Brain pericyte (primary cell): Measurements from ENCODE around the gene NRXN3.

Experiments
- DNase-seq: peaks from one replicate; pipeline ENCODE4 v3.0.0-alpha.2; 2012; ENCODE audit warnings: low read depth, low spot score

Gene NRXN3

GRCh38 chr14:79605849-79606248 lies 1435.7 kb downstream of the NRXN3 start:
- no peak for DNase-seq

GRCh38 chr14:79608446-79608845 lies 1438.3 kb downstream of the NRXN3 start:
- DNase-seq = no peak

- DNase-seq = no peak
These were observed 1443.5 kb downstream of the NRXN3 start for GRCh38 chr14:79613625-79614024.

GRCh38 chr14:79614448-79614847 lies 1444.3 kb downstream of the NRXN3 start:
- DNase-seq = no peak

- no peak for DNase-seq
These were observed 1456.9 kb downstream of the NRXN3 start for GRCh38 chr14:79627058-79627457.

- DNase-seq = no peak
These were observed 1459.5 kb downstream of the NRXN3 start for GRCh38 chr14:79629411-79630287.

GRCh38 chr14:79630288-79630960 lies 1460.3 kb downstream of the NRXN3 start:
- no peak for DNase-seq

GRCh38 chr14:79631276-79631675 lies 1461.1 kb downstream of the NRXN3 start:
- DNase-seq = no peak

GRCh38 chr14:79638672-79639266 lies 1468.6 kb downstream of the NRXN3 start:
- no peak for DNase-seq

GRCh38 chr14:79639613-79640012 lies 1469.4 kb downstream of the NRXN3 start:
- DNase-seq = no peak

- no peak for DNase-seq
These were observed 1471.2 kb downstream of the NRXN3 start for GRCh38 chr14:79641371-79641770.

GRCh38 chr14:79643132-79643531 lies 1473.0 kb downstream of the NRXN3 start:
- DNase-seq = no peak

GRCh38 chr14:79645753-79646362 lies 1475.7 kb downstream of the NRXN3 start:
- DNase-seq = no peak

GRCh38 chr14:79649856-79650255 lies 1479.7 kb downstream of the NRXN3 start:
- DNase-seq = no peak

- no peak for DNase-seq
These were observed 1482.5 kb downstream of the NRXN3 start for GRCh38 chr14:79652513-79653307.

GRCh38 chr14:79656056-79656455 lies 1485.9 kb downstream of the NRXN3 start:
- no peak for DNase-seq

- DNase-seq = no peak
These were observed 1486.3 kb downstream of the NRXN3 start for GRCh38 chr14:79656496-79656895.

GRCh38 chr14:79658221-79658620 lies 1488.0 kb downstream of the NRXN3 start:
- no peak for DNase-seq

- DNase-seq = no peak
These were observed 1488.6 kb downstream of the NRXN3 start for GRCh38 chr14:79658769-79659168.

- no peak for DNase-seq
These were observed 1490.1 kb downstream of the NRXN3 start for GRCh38 chr14:79660053-79660939.
